Measurements from ENCODE around the gene ELMO3. TPM values are rescaled to one million over a fixed set of nuclear protein-coding genes. Genes with fewer than 3 reads are reported as not detected.

ELMO3 gene
- total RNA-seq, 1 experiment from 2014 or later = 1.5 TPM

GRCh38 chr16:67195676-67196075 lies 3.3 kb upstream of the ELMO3 start:
- DNase-seq (ENCODE audit: extremely low read depth, low read depth) = no peak

- DNase-seq (ENCODE audit: extremely low read depth, low read depth) = no peak
Observed at GRCh38 chr16:67196881-67197280, 2.0 kb upstream of the ELMO3 start.

- no peak for DNase-seq (ENCODE audit: extremely low read depth, low read depth)
Observed at GRCh38 chr16:67197704-67198103, 1.2 kb upstream of the ELMO3 start.

- peak; percentile 64 for DNase-seq (ENCODE audit: extremely low read depth, low read depth)
Observed at GRCh38 chr16:67198238-67198734, 645 bp upstream of the ELMO3 start.

- DNase-seq (ENCODE audit: extremely low read depth, low read depth) = no peak
Observed at GRCh38 chr16:67199808-67200198, 872 bp downstream of the ELMO3 start.

- no peak for DNase-seq (ENCODE audit: extremely low read depth, low read depth)
Observed at GRCh38 chr16:67200491-67200890, 1.6 kb downstream of the ELMO3 start.

GRCh38 chr16:67201411-67202345 lies 2.7 kb downstream of the ELMO3 start:
- DNase-seq (ENCODE audit: extremely low read depth, low read depth) = no peak

- DNase-seq (ENCODE audit: extremely low read depth, low read depth) = no peak
Observed at GRCh38 chr16:67202426-67202825, 3.5 kb downstream of the ELMO3 start.

GRCh38 chr16:67202956-67203493 lies 4.1 kb downstream of the ELMO3 start:
- DNase-seq (ENCODE audit: extremely low read depth, low read depth) = no peak

GRCh38 chr16:67204076-67204475 lies 5.1 kb downstream of the ELMO3 start:
- no peak for DNase-seq (ENCODE audit: extremely low read depth, low read depth)

GRCh38 chr16:67206129-67206837 lies 7.4 kb downstream of the ELMO3 start:
- no peak for DNase-seq (ENCODE audit: extremely low read depth, low read depth)

GRCh38 chr16:67206838-67207248 lies 7.9 kb downstream of the ELMO3 start:
- DNase-seq (ENCODE audit: extremely low read depth, low read depth) = no peak

GRCh38 chr16:67207249-67208091 lies 8.5 kb downstream of the ELMO3 start:
- DNase-seq (ENCODE audit: extremely low read depth, low read depth) = peak; percentile 47

GRCh38 chr16:67208154-67208896 lies 9.4 kb downstream of the ELMO3 start:
- no peak for DNase-seq (ENCODE audit: extremely low read depth, low read depth)

GRCh38 chr16:67209565-67209964 lies 10.6 kb downstream of the ELMO3 start:
- no peak for DNase-seq (ENCODE audit: extremely low read depth, low read depth)

GRCh38 chr16:67210069-67210937 lies 11.4 kb downstream of the ELMO3 start:
- no peak for DNase-seq (ENCODE audit: extremely low read depth, low read depth)

GRCh38 chr16:67211674-67212073 lies 12.7 kb downstream of the ELMO3 start:
- DNase-seq (ENCODE audit: extremely low read depth, low read depth) = no peak

- no peak for DNase-seq (ENCODE audit: extremely low read depth, low read depth)
Observed at GRCh38 chr16:67212766-67213165, 13.8 kb downstream of the ELMO3 start.
